Measurements from ENCODE around the gene HINFP. TPM values are rescaled to one million over a fixed set of nuclear protein-coding genes. Genes with fewer than 3 reads are reported as not detected.

HINFP gene
- total and polyA plus RNA-seq, 2 of the 4 experiments (the other 2 are of a cell fraction): 9.1 to 15.3 TPM

DNA sequence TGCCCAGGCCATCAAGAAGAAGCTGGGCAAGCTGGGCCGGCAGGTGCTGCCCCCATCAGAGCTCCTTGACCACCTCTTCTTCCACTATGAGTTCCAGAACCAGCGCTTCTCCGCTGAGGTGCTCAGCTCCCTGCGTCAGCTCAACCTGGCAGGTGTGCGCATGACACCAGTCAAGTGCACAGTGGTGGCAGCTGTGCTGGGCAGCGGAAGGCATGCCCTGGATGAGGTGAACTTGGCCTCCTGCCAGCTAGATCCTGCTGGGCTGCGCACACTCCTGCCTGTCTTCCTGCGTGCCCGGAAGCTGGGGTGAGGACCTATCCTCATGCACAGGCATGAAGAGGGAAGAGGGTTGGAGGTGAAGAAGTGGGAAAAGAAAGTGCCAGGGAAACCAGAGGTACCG, 58.6 kb downstream of the HINFP start:
- H2BK20ac ChIP-seq (ENCODE audit: low read depth, low read length): no peak overlapping the region
- H4K20me1 ChIP-seq (ENCODE audit: insufficient read depth, low read length): no peaks in the 10 kb centered on the region
- no peak overlapping the region for H4K91ac ChIP-seq (ENCODE audit: insufficient read depth, low read depth, low read length)
- no TSS peak for BruUV-seq (replicated peaks)
- DNase-seq (no peak), ATAC-seq (ENCODE audit: low read depth) (no peak)
- peaks cover 5% of the 10 kb centered on the region for H3K4me1 ChIP-seq (ENCODE audit: control insufficient read depth, insufficient read depth, low read length)
- ChIA-PET POLR2A (ENCODE audit: unreplicated experiment) (no interaction called here), CTCF (no interaction called here)
- no peak overlapping the region for H4K8ac ChIP-seq (ENCODE audit: low read depth in 2 of 2, low read length in 2 of 2)
- H3K27me3 ChIP-seq (ENCODE audit: control insufficient read depth, insufficient read depth, low read length): no peaks in the 10 kb centered on the region
- H4K5ac ChIP-seq (ENCODE audit: low read depth, low read length): no peak overlapping the region
- no peak overlapping the region for H3K9ac ChIP-seq (ENCODE audit: low read depth, low read length)
- 92% methylated on average over 5 of the region's 10 CpGs; no CpG with 5 or more reads in 1 of the 2 experiments for WGBS, 2 experiments (ENCODE audit: extremely low coverage in 2 of 2, insufficient read length in 1 of 2)
- H3K4me3 ChIP-seq (ENCODE audit: insufficient read depth, low read depth, low read length): no peak overlapping the region
- H3K79me1 ChIP-seq (ENCODE audit: low read depth in 1 of 2, low read length in 2 of 2): no peaks in the 10 kb centered on the region
- H3K56ac ChIP-seq (ENCODE audit: extremely low read depth, insufficient read depth, low read length): no peak overlapping the region
- no peak overlapping the region for H2BK5ac ChIP-seq (ENCODE audit: low read depth, low read length, poor library complexity, severe bottlenecking)
- H2AFZ ChIP-seq (replicated peaks; ENCODE audit: low read length, poor library complexity): no peak overlapping the region
- H2BK15ac ChIP-seq (ENCODE audit: low read depth, low read length): no peak overlapping the region
- no peak overlapping the region for H3K23ac ChIP-seq (ENCODE audit: low read depth, low read length)
- H2AK9ac ChIP-seq (replicated peaks; ENCODE audit: low read depth, low read length, poor library complexity): peak overlapping the region; percentile 31
- H3K18ac ChIP-seq (ENCODE audit: low read depth, low read length): no peak overlapping the region
- H2BK120ac ChIP-seq (ENCODE audit: low read depth, low read length): no peak overlapping the region
- no peak overlapping the region for H2AK5ac ChIP-seq (ENCODE audit: low read depth, low read length)
- H3K36me3 ChIP-seq (ENCODE audit: control insufficient read depth, insufficient read depth, low read length): peaks cover 10% of the 10 kb centered on the region; the same call in 1 of the 2 replicates
- in situ Hi-C loops (cut with MboI; ENCODE audit: low sequenced_read_pairs): no loop called here
- H3K4ac ChIP-seq (ENCODE audit: low read depth, low read length): no peak overlapping the region
- no peak overlapping the region for H3K4me2 ChIP-seq (ENCODE audit: low read depth, low read length)
- intact Hi-C loops (cut with micrococcal nuclease): no loop called here
- H3K27ac ChIP-seq (ENCODE audit: insufficient read depth, low read length): no peak overlapping the region
- H3K9me1 ChIP-seq (ENCODE audit: insufficient read depth, low read length): peaks cover 13% of the 10 kb centered on the region
- TF ChIP-seq POLR2A (IDR thresholded peaks at IDR 0.05; ENCODE audit: low read depth, low read length) (no peak), RAD21 (IDR thresholded peaks at IDR 0.05; ENCODE audit: low read length) (no peak), BHLHE40 (IDR thresholded peaks at IDR 0.05; ENCODE audit: low read depth, low read length) (no peak), CEBPB (IDR thresholded peaks at IDR 0.05; ENCODE audit: low read depth, low read length) (no peak), FOS (IDR thresholded peaks at IDR 0.05; ENCODE audit: low read depth, low read length) (no peak), CHD1 (IDR thresholded peaks at IDR 0.05; ENCODE audit: low read depth, low read length) (no peak), RFX5 (IDR thresholded peaks at IDR 0.05; ENCODE audit: low read depth, low read length) (no peak), NFE2L2 (IDR thresholded peaks at IDR 0.05; ENCODE audit: low read depth, low read length) (no peak), USF2 (IDR thresholded peaks at IDR 0.05; ENCODE audit: low read depth, low read length) (no peak), SMC3 (IDR thresholded peaks at IDR 0.05; ENCODE audit: low read depth, low read length) (no peak)
- TF ChIP-seq, protein P1, sequence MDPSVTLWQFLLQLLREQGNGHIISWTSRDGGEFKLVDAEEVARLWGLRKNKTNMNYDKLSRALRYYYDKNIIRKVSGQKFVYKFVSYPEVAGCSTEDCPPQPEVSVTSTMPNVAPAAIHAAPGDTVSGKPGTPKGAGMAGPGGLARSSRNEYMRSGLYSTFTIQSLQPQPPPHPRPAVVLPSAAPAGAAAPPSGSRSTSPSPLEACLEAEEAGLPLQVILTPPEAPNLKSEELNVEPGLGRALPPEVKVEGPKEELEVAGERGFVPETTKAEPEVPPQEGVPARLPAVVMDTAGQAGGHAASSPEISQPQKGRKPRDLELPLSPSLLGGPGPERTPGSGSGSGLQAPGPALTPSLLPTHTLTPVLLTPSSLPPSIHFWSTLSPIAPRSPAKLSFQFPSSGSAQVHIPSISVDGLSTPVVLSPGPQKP (IDR thresholded peaks at IDR 0.05; ENCODE audit: borderline replicate concordance, low read depth, low read length): no peak
- H3K14ac ChIP-seq (replicated peaks; ENCODE audit: low read depth, low read length): no peak overlapping the region
- dilution Hi-C loops (cut with HindIII; ENCODE audit: low sequenced_read_pairs, unreplicated experiment): no loop called here
- H3K9me3 ChIP-seq (ENCODE audit: control insufficient read depth, insufficient read depth, low read length): no peaks in the 10 kb centered on the region

Measured in IMR-90 (cell line).